ENCODE data around the gene MORN2.

MORN2 gene

GRCh38 chr2:38889575-38889974, 13.8 kb downstream of the MORN2 start, which contains the start of gene ARHGEF33:
Gene ARHGEF33 (plus strand): TSS chr2:38889875. CDS start chr2:38919448, 29,573 bp downstream.
- DNase-seq (ENCODE audit: low spot score), result no peak

- no peak for DNase-seq (ENCODE audit: low spot score)
Measured at GRCh38 chr2:38892819-38893218, 17.0 kb downstream of the MORN2 start.

GRCh38 chr2:38898256-38898655, 22.5 kb downstream of the MORN2 start:
- DNase-seq (ENCODE audit: low spot score), result no peak

- no peak for DNase-seq (ENCODE audit: low spot score)
Measured at GRCh38 chr2:38900726-38901125, 24.9 kb downstream of the MORN2 start.

- DNase-seq (ENCODE audit: low spot score), result no peak
Measured at GRCh38 chr2:38905251-38905650, 29.5 kb downstream of the MORN2 start.

- no peak for DNase-seq (ENCODE audit: low spot score)
Measured at GRCh38 chr2:38907242-38907641, 31.5 kb downstream of the MORN2 start.

- no peak for DNase-seq (ENCODE audit: low spot score)
Measured at GRCh38 chr2:38907743-38908562, 32.2 kb downstream of the MORN2 start.

- DNase-seq (ENCODE audit: low spot score), result no peak
Measured at GRCh38 chr2:38909872-38910271, 34.1 kb downstream of the MORN2 start.

- no peak for DNase-seq (ENCODE audit: low spot score)
Measured at GRCh38 chr2:38911191-38911590, 35.4 kb downstream of the MORN2 start.

- no peak for DNase-seq (ENCODE audit: low spot score)
Measured at GRCh38 chr2:38912619-38913018, 36.8 kb downstream of the MORN2 start.

GRCh38 chr2:38922389-38922788, 46.6 kb downstream of the MORN2 start:
- DNase-seq (ENCODE audit: low spot score), result no peak

GRCh38 chr2:38922902-38923301, 47.1 kb downstream of the MORN2 start:
- no peak for DNase-seq (ENCODE audit: low spot score)

- no peak for DNase-seq (ENCODE audit: low spot score)
Measured at GRCh38 chr2:38925982-38926381, 50.2 kb downstream of the MORN2 start.

- DNase-seq (ENCODE audit: low spot score), result no peak
Measured at GRCh38 chr2:38930600-38930999, 54.8 kb downstream of the MORN2 start.
